Sigmoid colon (tissue), 7 donors: ENCODE measurements around the gene IRF2. TPM values are rescaled to one million over a fixed set of nuclear protein-coding genes. Genes with fewer than 3 reads are reported as not detected.

ENCODE experiments used
- DNase-seq: peaks from one replicate; pipeline ENCODE4 v3.0.0-alpha.2; 2019
- H3K27ac ChIP-seq, 4 donors: fragments of 200-600 bp; sonication (generic); one replicate each; pipeline ENCODE4 v1.5.1; 2016 to 2019; ENCODE audit warnings: mild to moderate bottlenecking in 1 of 4
- H3K27me3 ChIP-seq, 3 donors: fragments of 200-600 bp; sonication (generic); one replicate each; pipeline ENCODE4 v1.5.1; 2019; ENCODE audit warnings: mild to moderate bottlenecking in 1 of 3
- H3K36me3 ChIP-seq, 4 donors: fragments of 200-600 bp; sonication (generic); one replicate each; pipeline ENCODE4 v1.5.1; 2016 to 2019
- H3K4me1 ChIP-seq, 4 donors: fragments of 200-600 bp; sonication (generic); one replicate each; pipeline ENCODE4 v1.5.1; 2017 to 2019
- H3K4me3 ChIP-seq, 4 donors: fragments of 200-600 bp; sonication (generic); one replicate each; pipeline ENCODE4 v1.5.1; 2017 to 2019; ENCODE audit warnings: mild to moderate bottlenecking in 2 of 4, moderate library complexity in 1 of 4
- H3K9me3 ChIP-seq, 4 donors: fragments of 200-600 bp in 3 of 4; sonication (generic) in 3 of 4; one replicate each; pipeline versions ENCODE4 v1.5.1 to v1.6.1; 2013 to 2019
- CTCF ChIP-seq, 4 experiments: fragments of 450-650 bp in 3 of 4; fragments of 200-600 bp in 1 of 4; IDR thresholded peaks; one replicate each; pipeline ENCODE4 v1.5.1; 2016 to 2019; ENCODE audit warnings: antibody characterized with exemption in 4 of 4, mild to moderate bottlenecking in 3 of 4, moderate library complexity in 2 of 4
- EP300 ChIP-seq, 4 donors: sonication (generic); formaldehyde crosslinking; IDR thresholded peaks; one replicate each; pipeline ENCODE4 v1.6.1; 2017; ENCODE audit warnings: antibody characterized with exemption in 4 of 4
- POLR2A ChIP-seq, 2 donors: fragments of 450-650 bp; IDR thresholded peaks; one replicate each; pipeline ENCODE4 v1.6.1; 2016; ENCODE audit warnings: antibody characterized with exemption in 2 of 2, mild to moderate bottlenecking in 2 of 2, moderate library complexity in 2 of 2
- POLR2AphosphoS5 ChIP-seq, 4 donors: sonication (generic); formaldehyde crosslinking; IDR thresholded peaks; one replicate each; pipeline ENCODE4 v1.6.1; 2017; ENCODE audit warnings: antibody characterized with exemption in 4 of 4
- WGBS, 2 donors: extraction: QIAGEN DNeasy Blood & Tissue Kit; methylation state at CpG; one replicate each; pipeline ENCODE4 v1.1.7; 2013; 5-methylcytosine and 5-hydroxymethylcytosine counted together
- intact Hi-C: fragments of 100-400 bp; cut with DNase I; formaldehyde crosslinking; loops from one replicate; pipeline ENCODE4 v1.15.1; 2023
- polyA plus RNA-seq, 3 donors: library from polyadenylated mRNA; stranded (reverse); fragments of 200-250 nt; gene quantifications; one replicate each; pipeline ENCODE4 v1.2.3, GENCODE V29; 2013
- total RNA-seq, 4 donors: library from RNA; depleted of rRNA; stranded (reverse); fragments of >200 nt; gene quantifications; one replicate each; pipeline ENCODE4 v1.1.0, GENCODE V29; 2016
- donor health status: healthy with polysubstance abuse.
- donor health status: Bipolar disorder and iron deficiency.
- donor health status: healthy.

Gene IRF2
- total and polyA plus RNA-seq, 7 donors = 27.6 to 41.8 (median 31.9) TPM

DNA sequence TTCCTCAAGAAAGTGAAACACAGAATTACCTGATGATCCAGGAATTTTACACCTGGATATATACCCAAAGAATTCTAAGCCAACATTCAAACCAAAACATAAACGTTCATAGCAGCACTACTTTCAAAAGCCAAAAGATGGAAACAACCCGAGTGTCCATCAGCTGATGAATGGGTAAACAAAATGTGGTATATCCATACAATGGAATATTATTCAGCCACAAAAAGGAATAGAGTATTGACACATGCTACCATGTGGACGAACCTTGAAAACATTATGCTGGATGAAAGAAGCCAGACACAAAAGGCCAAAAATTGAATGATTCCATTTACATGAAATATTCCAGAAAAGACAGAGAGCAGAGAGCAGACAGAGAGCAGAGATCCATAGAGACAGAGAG, 52.0 kb downstream of the IRF2 start:
- peaks cover 0 to 42% (median 28%) of the 10 kb centered on the region in 4 donors for H3K4me1 ChIP-seq
- 63 to 80% methylated on average over 3 of the region's 3 CpGs for WGBS, 2 donors

DNA sequence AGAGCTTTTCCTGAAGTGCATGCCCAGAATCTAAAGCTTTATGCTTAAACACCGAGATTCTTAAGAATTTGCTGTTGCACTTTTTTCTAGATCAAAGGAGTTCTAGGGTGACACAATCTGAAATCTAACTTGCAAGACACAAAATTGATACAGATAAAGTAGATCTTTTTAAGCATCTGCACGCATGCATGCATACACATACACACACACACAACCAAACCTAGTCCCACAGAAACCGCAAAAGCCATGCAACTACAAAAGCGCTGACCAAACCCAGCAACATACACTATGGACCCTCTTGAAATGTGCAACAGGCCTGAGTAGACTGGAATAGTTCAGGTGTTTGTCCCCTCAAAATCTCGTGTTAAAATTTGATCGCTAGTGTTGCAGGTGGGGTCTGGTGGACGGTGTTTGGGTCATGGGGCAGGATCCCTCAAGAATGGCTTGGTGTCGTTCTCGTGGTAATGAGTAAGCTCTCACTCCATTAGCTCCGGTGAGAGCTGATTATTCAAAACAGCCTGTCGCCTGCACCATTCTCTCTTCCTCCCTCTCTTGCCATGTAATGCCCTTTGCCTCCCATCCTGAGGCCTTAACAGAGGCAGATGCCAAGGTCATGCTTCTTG, 52.7 kb downstream of the IRF2 start:
- no peak for DNase-seq
- Histone ChIP-seq H3K36me3 (peaks cover 0 to 33% (median 11%) of the 10 kb centered on the region in 4 donors), H3K27me3 (no peaks in the 10 kb centered on the region), H3K9me3 (no peaks in the 10 kb centered on the region), H3K27ac (peak overlapping the region in 1 of 4 donors; percentile 12), H3K4me1 (peaks cover 0 to 49% (median 35%) of the 10 kb centered on the region in 4 donors), H3K4me3 (no peak overlapping the region)
- no peak for TF ChIP-seq POLR2AphosphoS5 (IDR thresholded peaks at IDR 0.05)
- no peak for TF ChIP-seq POLR2A (IDR thresholded peaks at IDR 0.05)
- no peak for TF ChIP-seq CTCF (IDR thresholded peaks at IDR 0.05)
- TF ChIP-seq EP300 (IDR thresholded peaks at IDR 0.05) = no peak
- intact Hi-C loops = no loop called here
- 77 to 85% methylated on average over 11 of the region's 11 CpGs for WGBS, 2 donors

More for the DNA sequence above, 52.0 kb downstream of the IRF2 start:
- Histone ChIP-seq H3K27me3 (no peaks in the 10 kb centered on the region), H3K27ac (no peak overlapping the region), H3K36me3 (peaks cover 0 to 35% (median 19%) of the 10 kb centered on the region in 4 donors), H3K9me3 (no peaks in the 10 kb centered on the region), H3K4me3 (no peak overlapping the region)
- no peak for TF ChIP-seq CTCF (IDR thresholded peaks at IDR 0.05)
- TF ChIP-seq POLR2A (IDR thresholded peaks at IDR 0.05) = no peak
- no peak for TF ChIP-seq POLR2AphosphoS5 (IDR thresholded peaks at IDR 0.05)
- no peak for TF ChIP-seq EP300 (IDR thresholded peaks at IDR 0.05)
- intact Hi-C loops = no loop called here
- no peak for DNase-seq

DNA sequence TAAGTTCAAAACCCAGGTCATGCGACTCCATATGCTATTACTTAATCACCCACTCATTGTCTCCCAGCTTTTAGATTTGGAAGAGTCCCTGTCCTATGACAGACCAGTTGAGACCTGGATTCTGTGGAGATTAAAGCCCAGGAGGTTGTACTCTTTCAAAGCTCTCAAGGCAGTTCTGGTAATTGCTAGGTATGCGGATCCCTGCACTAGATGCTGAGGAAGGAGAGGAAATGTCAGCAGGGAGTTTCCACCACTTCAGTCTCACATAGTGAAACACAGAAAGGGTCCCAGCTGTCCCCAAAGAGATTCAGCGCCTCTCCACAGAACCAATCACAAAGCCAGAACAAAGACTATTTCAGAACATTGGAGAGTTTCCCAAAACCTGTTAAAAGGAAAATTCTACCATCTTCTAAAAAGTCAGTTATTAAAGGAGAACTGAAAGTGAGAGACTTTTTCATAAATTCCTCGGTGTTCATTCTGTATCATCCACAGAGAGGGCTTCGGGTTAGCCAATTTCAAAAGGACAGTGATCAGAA, 53.4 kb downstream of the IRF2 start:
- Histone ChIP-seq H3K27ac (peak overlapping the region in 2 of 4 donors; percentile 11 to 12), H3K36me3 (peaks cover 0 to 29% (median 9%) of the 10 kb centered on the region in 4 donors), H3K27me3 (no peaks in the 10 kb centered on the region), H3K9me3 (no peaks in the 10 kb centered on the region), H3K4me3 (no peak overlapping the region), H3K4me1 (peaks cover 0 to 50% (median 36%) of the 10 kb centered on the region in 4 donors)
- intact Hi-C loops = no loop called here
- 61 to 87% methylated on average over 5 of the region's 5 CpGs for WGBS, 2 donors
- no peak for DNase-seq
- TF ChIP-seq CTCF (IDR thresholded peaks at IDR 0.05) = no peak
- TF ChIP-seq POLR2A (IDR thresholded peaks at IDR 0.05) = no peak
- no peak for TF ChIP-seq POLR2AphosphoS5 (IDR thresholded peaks at IDR 0.05)
- no peak for TF ChIP-seq EP300 (IDR thresholded peaks at IDR 0.05)

DNA sequence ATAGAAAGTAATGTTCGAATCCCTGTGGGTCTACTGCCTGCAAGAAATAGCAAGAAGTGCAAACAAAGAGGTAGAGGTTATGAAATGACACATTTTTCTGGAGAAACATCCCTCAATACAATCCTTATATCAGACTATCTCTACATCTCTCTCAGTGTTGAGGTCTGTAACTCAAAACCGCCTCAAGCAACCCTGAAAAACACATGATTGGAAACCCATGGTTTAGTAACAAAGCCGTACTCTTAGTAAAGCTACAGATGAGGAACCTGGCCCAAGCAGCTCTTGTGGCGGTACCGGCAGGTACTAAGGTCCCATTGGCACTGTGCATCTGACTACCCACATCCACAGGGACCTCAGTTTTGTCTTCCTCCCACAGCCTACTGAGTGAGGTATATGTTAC, 53.9 kb downstream of the IRF2 start:
- no peaks in the 10 kb centered on the region for H3K9me3 ChIP-seq
- H3K36me3 ChIP-seq = peaks cover 0 to 29% (median 9%) of the 10 kb centered on the region in 4 donors
- peak overlapping the region in 1 of 4 donors; percentile 11 for H3K27ac ChIP-seq
- H3K4me3 ChIP-seq = no peak overlapping the region
- TF ChIP-seq CTCF (IDR thresholded peaks at IDR 0.05) (no peak), POLR2A (IDR thresholded peaks at IDR 0.05) (no peak), POLR2AphosphoS5 (IDR thresholded peaks at IDR 0.05) (no peak), EP300 (IDR thresholded peaks at IDR 0.05) (no peak)
- 85 to 89% methylated on average over 5 of the region's 5 CpGs for whole genome bisulfite sequencing, 2 donors
- peaks cover 0 to 45% (median 33%) of the 10 kb centered on the region in 4 donors for H3K4me1 ChIP-seq
- no peak for DNase-seq
- H3K27me3 ChIP-seq = no peaks in the 10 kb centered on the region
- intact Hi-C loops = no loop called here
